IPS DF 4.7 (cell line): ENCODE measurements around the gene ZNF532.
"Not testable (repeated sequence)": the region's sequence is repeated elsewhere in the genome, so short reads cannot be mapped to it uniquely, and the experiment has no call there.

ENCODE experiments used
- DNase-seq: peaks from one replicate; pipeline ENCODE4 v3.0.0-alpha.2; 2013; ENCODE audit warnings: low spot score; ENCODE audit errors: extremely low read depth

ZNF532 gene

GRCh38 chr18:58850786-58851469, 13.7 kb upstream of the ZNF532 start:
- DNase-seq = no peak

GRCh38 chr18:58851856-58852255, 12.8 kb upstream of the ZNF532 start:
- no peak for DNase-seq

- no peak for DNase-seq
Measured at GRCh38 chr18:58852629-58853028, 12.0 kb upstream of the ZNF532 start.

- no peak for DNase-seq
Measured at GRCh38 chr18:58853561-58853960, 11.1 kb upstream of the ZNF532 start.

GRCh38 chr18:58855521-58855920, 9.2 kb upstream of the ZNF532 start:
- not testable (repeated sequence) for DNase-seq

- DNase-seq = no peak
Measured at GRCh38 chr18:58856881-58857280, 7.8 kb upstream of the ZNF532 start.

GRCh38 chr18:58858591-58859468, 5.8 kb upstream of the ZNF532 start:
- DNase-seq = no peak

GRCh38 chr18:58859907-58860306, 4.8 kb upstream of the ZNF532 start:
- no peak for DNase-seq

- DNase-seq = no peak
Measured at GRCh38 chr18:58860747-58861231, 3.9 kb upstream of the ZNF532 start.

- DNase-seq = no peak
Measured at GRCh38 chr18:58861353-58861752, 3.3 kb upstream of the ZNF532 start.

- DNase-seq = no peak
Measured at GRCh38 chr18:58861861-58862301, 2.8 kb upstream of the ZNF532 start.

GRCh38 chr18:58862356-58862755, 2.3 kb upstream of the ZNF532 start:
- DNase-seq = no peak

- no peak for DNase-seq
Measured at GRCh38 chr18:58862851-58863538, 1.7 kb upstream of the ZNF532 start.

- no peak for DNase-seq
Measured at GRCh38 chr18:58863539-58864145, 1.0 kb upstream of the ZNF532 start.

GRCh38 chr18:58865033-58865590, 435 bp downstream of the ZNF532 start:
- DNase-seq = no peak

- no peak for DNase-seq
Measured at GRCh38 chr18:58865701-58866065, 1.0 kb downstream of the ZNF532 start.

GRCh38 chr18:58866066-58866772, 1.5 kb downstream of the ZNF532 start:
- DNase-seq = no peak

- no peak for DNase-seq
Measured at GRCh38 chr18:58866773-58867150, 2.1 kb downstream of the ZNF532 start.

- no peak for DNase-seq
Measured at GRCh38 chr18:58867281-58867961, 2.7 kb downstream of the ZNF532 start.

GRCh38 chr18:58868440-58868839, 3.8 kb downstream of the ZNF532 start:
- DNase-seq = no peak
